ENCODE results near the gene BMPR1A. TPM values are rescaled to one million over a fixed set of nuclear protein-coding genes. Genes with fewer than 3 reads are reported as not detected.

The BMPR1A gene
- total RNA-seq, 2 donors from 2014 or later, result 37.4 to 50.9 TPM

GRCh38 chr10:86964061-86964846, 207.8 kb downstream of the BMPR1A start:
- peaks cover 5% of the 10 kb centered on the region for H3K4me1 ChIP-seq
- H3K27me3 ChIP-seq, result no peaks in the 10 kb centered on the region
- H3K27ac ChIP-seq, result no peak overlapping the region
- intact Hi-C loops (cut with DNase I), result no loop called here
- no peak for TF ChIP-seq CTCF (IDR thresholded peaks at IDR 0.05)
- no peak overlapping the region for H3K9ac ChIP-seq (ENCODE audit: low read depth in 2 of 2, low read length in 2 of 2)
- no peak for DNase-seq
- no peak overlapping the region for H3K4me3 ChIP-seq
- H3K36me3 ChIP-seq, result no peaks in the 10 kb centered on the region
- no peaks in the 10 kb centered on the region for H3K9me3 ChIP-seq

GRCh38 chr10:86964847-86965190, 208.4 kb downstream of the BMPR1A start:
- Histone ChIP-seq H3K9me3 (no peaks in the 10 kb centered on the region), H3K27me3 (no peaks in the 10 kb centered on the region), H3K27ac (no peak overlapping the region), H3K36me3 (no peaks in the 10 kb centered on the region), H3K4me3 (no peak overlapping the region), H3K9ac (ENCODE audit: low read depth in 2 of 2, low read length in 2 of 2) (no peak overlapping the region), H3K4me1 (peaks cover 5% of the 10 kb centered on the region)
- intact Hi-C loops (cut with DNase I), result no loop called here
- no peak for DNase-seq
- TF ChIP-seq CTCF (IDR thresholded peaks at IDR 0.05), result no peak

GRCh38 chr10:86965986-86966654, 209.7 kb downstream of the BMPR1A start:
- Histone ChIP-seq H3K27me3 (no peaks in the 10 kb centered on the region), H3K4me3 (no peak overlapping the region), H3K27ac (peak overlapping the region; percentile 12), H3K9ac (ENCODE audit: low read depth in 2 of 2, low read length in 2 of 2) (no peak overlapping the region), H3K36me3 (no peaks in the 10 kb centered on the region), H3K9me3 (no peaks in the 10 kb centered on the region), H3K4me1 (peaks cover 5% of the 10 kb centered on the region)
- intact Hi-C loops (cut with DNase I), result no loop called here
- no peak for DNase-seq
- TF ChIP-seq CTCF (IDR thresholded peaks at IDR 0.05), result no peak

GRCh38 chr10:86967481-86967941, 211.1 kb downstream of the BMPR1A start:
- Histone ChIP-seq H3K36me3 (no peaks in the 10 kb centered on the region), H3K4me3 (no peak overlapping the region), H3K27me3 (no peaks in the 10 kb centered on the region), H3K4me1 (peaks cover 9% of the 10 kb centered on the region), H3K9ac (ENCODE audit: low read depth in 2 of 2, low read length in 2 of 2) (peak overlapping the region in 1 of 2 donors; percentile 81), H3K9me3 (no peaks in the 10 kb centered on the region), H3K27ac (no peak overlapping the region)
- TF ChIP-seq CTCF (IDR thresholded peaks at IDR 0.05), result no peak
- intact Hi-C loops (cut with DNase I), result no loop called here
- peak; percentile 26 for DNase-seq

GRCh38 chr10:86968271-86968993, 212.0 kb downstream of the BMPR1A start, which contains the start of gene ADIRF:
Gene ADIRF, plus strand, starts transcription at chr10:86968482. Its CDS starts 63 bp downstream, at chr10:86968545.
- TF ChIP-seq CTCF (IDR thresholded peaks at IDR 0.05), result no peak
- Histone ChIP-seq H3K27ac (peak within 1 kb of the TSS; percentile 69), H3K4me3 (peak within 1 kb of the TSS; percentile 39), H3K36me3 (no peaks in the 10 kb centered on the region), H3K27me3 (no peaks in the 10 kb centered on the region), H3K9me3 (no peaks in the 10 kb centered on the region), H3K9ac (ENCODE audit: low read depth in 2 of 2, low read length in 2 of 2) (peak within 1 kb of the TSS; percentile 81 to 83), H3K4me1 (peaks cover 9% of the 10 kb centered on the region)
- intact Hi-C loops (cut with DNase I), result no loop called here
- peak; percentile 82 for DNase-seq
